HCT116 (cell line): ENCODE measurements around the gene TBX4. TPM values are rescaled to one million over a fixed set of nuclear protein-coding genes. Genes with fewer than 3 reads are reported as not detected.

Experiments used
- ATAC-seq: fragments of 200-7000 bp; cut with Tn5 transposase; 2 replicates; pipeline ENCODE4 v1.9.1; 2020; ENCODE audit warnings: mild to moderate bottlenecking, moderate library complexity
- BruUV-seq: library from RNA; stranded (reverse); fragments of 400-500 nt; replicated peaks from 2 replicates; lab custom pipeline; 2021; lab: Mats Ljungman, UMichigan
- CTCF ChIA-PET: fragments of 300-600 bp; sonication (Branson Sonifier 250); formaldehyde crosslinking; loops from one replicate; lab custom pipeline; 2021; ENCODE audit warnings: antibody characterized with exemption; lab: Charles Lee
- POLR2A ChIA-PET: fragments of 300-600, 350-600 bp; sonication (Branson Sonifier 250); formaldehyde crosslinking; loops from one replicate; lab custom pipeline; 2021; ENCODE audit warnings: antibody characterized with exemption; lab: Charles Lee
- RAD21 ChIA-PET, 2 experiments: fragments of 300-600 bp; sonication (Branson Sonifier 250); formaldehyde crosslinking; loops; one replicate each; lab custom pipeline; 2023; ENCODE audit warnings: low total read pairs in 2 of 2; ENCODE audit not compliant: uncharacterized antibody in 2 of 2, unreplicated experiment in 2 of 2, low non-redundant PET in 1 of 2; lab: Charles Lee
- DNase-seq: peaks from one replicate; pipeline ENCODE4 v3.0.0-alpha.2; 2010; ENCODE audit warnings: low read depth, low spot score
- H2AFZ ChIP-seq: fragments of 200-600 bp; shearing (Covaris generic), sonication (generic); 2 replicates; pipeline ENCODE4 v1.6.1; 2017; ENCODE audit warnings: low read depth, mixed run types, mixed read lengths, antibody characterized with exemption, low read length; ENCODE audit not compliant: poor library complexity, severe bottlenecking
- H3K27ac ChIP-seq: 2 replicates; pipeline ENCODE4 v1.5.1; 2012; ENCODE audit warnings: low read depth, low read length
- H3K27me3 ChIP-seq: fragments of 200-600 bp; sonication (generic); 2 replicates; pipeline ENCODE4 v1.6.1; 2016; ENCODE audit warnings: mixed run types, low read length, mixed read lengths; ENCODE audit not compliant: insufficient read depth
- H3K36me3 ChIP-seq, 2 experiments: fragments of 200-500 bp in 1 of 2; fragments of 200-600 bp in 1 of 2; sonication (Bioruptor generic) in 1 of 2; sonication (generic) in 1 of 2; 2 replicates each; pipeline versions ENCODE4 v1.5.1 to v1.6.1; 2014 to 2016; ENCODE audit warnings: low read length in 2 of 2, inconsistent platforms in 1 of 2, mixed read lengths in 1 of 2, mixed run types in 1 of 2; ENCODE audit not compliant: insufficient read depth in 2 of 2, control insufficient read depth in 1 of 2
- H3K4me1 ChIP-seq, 2 experiments: fragments of 200-600 bp in 1 of 2; sonication (generic) in 1 of 2; 2 replicates each; pipeline versions ENCODE4 v1.5.1 to v1.6.1; 2012 to 2017; ENCODE audit warnings: low read length in 2 of 2, inconsistent platforms in 1 of 2, mild to moderate bottlenecking in 1 of 2, mixed read lengths in 1 of 2, mixed run types in 1 of 2, moderate library complexity in 1 of 2; ENCODE audit not compliant: insufficient read depth in 2 of 2, control insufficient read depth in 1 of 2
- H3K4me2 ChIP-seq: fragments of 200-600 bp; sonication (generic); 2 replicates; pipeline ENCODE4 v1.6.1; 2017; ENCODE audit warnings: mixed run types, low read length, mixed read lengths
- H3K4me3 ChIP-seq, 2 experiments: fragments of 200-600 bp in 1 of 2; sonication (generic) in 1 of 2; replicated peaks in 1 of 2; 2 replicates each; pipeline ENCODE4 v1.5.1; 2011 to 2016; ENCODE audit warnings: low read length in 2 of 2, control low read depth in 1 of 2, low read depth in 1 of 2, mild to moderate bottlenecking in 1 of 2, mixed read lengths in 1 of 2, mixed run types in 1 of 2
- H3K79me2 ChIP-seq: fragments of 200-600 bp; sonication (generic); 2 replicates; pipeline ENCODE4 v1.6.1; 2017; ENCODE audit warnings: mild to moderate bottlenecking, mixed run types, low read length, moderate library complexity, mixed read lengths; ENCODE audit not compliant: insufficient read depth
- H3K9ac ChIP-seq: fragments of 200-600 bp; sonication (generic); 2 replicates; pipeline ENCODE4 v1.6.1; 2016; ENCODE audit warnings: low read length, mixed read lengths
- H3K9me2 ChIP-seq: fragments of 200-600 bp; sonication (generic), shearing (Covaris generic); 2 replicates; pipeline ENCODE4 v1.6.1; 2017; ENCODE audit warnings: mixed run types, mild to moderate bottlenecking, moderate library complexity; ENCODE audit not compliant: insufficient read depth
- H3K9me3 ChIP-seq, 2 experiments: fragments of 200-500 bp in 1 of 2; fragments of 200-600 bp in 1 of 2; sonication (Bioruptor generic) in 1 of 2; sonication (generic) in 1 of 2; 2 replicates each; pipeline ENCODE4 v1.6.1; 2014 to 2017; ENCODE audit warnings: low read length in 2 of 2, mixed read lengths in 2 of 2, inconsistent platforms in 1 of 2, low read depth in 1 of 2, mild to moderate bottlenecking in 1 of 2, mixed run types in 1 of 2, moderate library complexity in 1 of 2; ENCODE audit not compliant: control insufficient read depth in 1 of 2, insufficient read depth in 1 of 2
- H4K20me1 ChIP-seq: fragments of 200-600 bp; sonication (generic), shearing (Covaris generic); 2 replicates; pipeline ENCODE4 v1.6.1; 2017; ENCODE audit warnings: mixed run types, mild to moderate bottlenecking, moderate library complexity; ENCODE audit not compliant: insufficient read depth
- CBX3 ChIP-seq: IDR thresholded peaks from 2 replicates; pipeline ENCODE4 v1.6.1; 2012; ENCODE audit warnings: low read depth
- ELF1 ChIP-seq: IDR thresholded peaks from 2 replicates; pipeline ENCODE4 v1.6.1; 2012; ENCODE audit warnings: low read depth, borderline replicate concordance
- EZH2 ChIP-seq: fragments of 200-600 bp; sonication (generic); IDR thresholded peaks from 2 replicates; pipeline ENCODE4 v1.6.1; 2017; ENCODE audit warnings: antibody characterized with exemption, mixed run types
- JUND ChIP-seq: IDR thresholded peaks from 2 replicates; pipeline ENCODE4 v1.6.1; 2012
- MAX ChIP-seq: IDR thresholded peaks from 2 replicates; pipeline ENCODE4 v1.6.1; 2012
- POLR2AphosphoS5 ChIP-seq: IDR thresholded peaks from 2 replicates; pipeline ENCODE4 v1.6.1; 2011; ENCODE audit warnings: mild to moderate bottlenecking, low read depth, low read length, moderate library complexity
- SIN3A ChIP-seq: IDR thresholded peaks from 2 replicates; pipeline ENCODE4 v1.6.1; 2012; ENCODE audit warnings: low read depth
- SP1 ChIP-seq: IDR thresholded peaks from 2 replicates; pipeline ENCODE4 v1.6.1; 2012; ENCODE audit warnings: low read depth
- YY1 ChIP-seq: IDR thresholded peaks from 2 replicates; pipeline ENCODE4 v1.6.1; 2011; ENCODE audit warnings: low read length, low read depth, moderate library complexity, mild to moderate bottlenecking; ENCODE audit not compliant: insufficient replicate concordance; ENCODE audit errors: extremely low read depth
- ZFX ChIP-seq: fragments of 450-650 bp; IDR thresholded peaks from 2 replicates; pipeline ENCODE4 v1.6.1; 2017
- ZNF274 ChIP-seq: fragments of 200-500 bp; sonication (Bioruptor generic); IDR thresholded peaks from 2 replicates; pipeline ENCODE4 v1.6.1; 2014; ENCODE audit warnings: mild to moderate bottlenecking, low read depth, low read length, inconsistent platforms
- intact Hi-C: fragments of 100-400 bp; cut with micrococcal nuclease; formaldehyde crosslinking; loops from 2 replicates; pipeline ENCODE4 v1.10.0; 2022
- total RNA-seq: library from RNA; stranded (reverse); gene quantifications from one replicate; pipeline ENCODE4 v1.2.1, GENCODE V29; 2021; ENCODE audit not compliant: unreplicated experiment
- TF ChIP-seq, protein P1 (sequence below): IDR thresholded peaks from 2 replicates; pipeline ENCODE4 v1.6.1; 2012; ENCODE audit warnings: low read depth

Gene TBX4
- total RNA-seq, 1 experiment from 2014 or later, result 0.27 TPM

DNA sequence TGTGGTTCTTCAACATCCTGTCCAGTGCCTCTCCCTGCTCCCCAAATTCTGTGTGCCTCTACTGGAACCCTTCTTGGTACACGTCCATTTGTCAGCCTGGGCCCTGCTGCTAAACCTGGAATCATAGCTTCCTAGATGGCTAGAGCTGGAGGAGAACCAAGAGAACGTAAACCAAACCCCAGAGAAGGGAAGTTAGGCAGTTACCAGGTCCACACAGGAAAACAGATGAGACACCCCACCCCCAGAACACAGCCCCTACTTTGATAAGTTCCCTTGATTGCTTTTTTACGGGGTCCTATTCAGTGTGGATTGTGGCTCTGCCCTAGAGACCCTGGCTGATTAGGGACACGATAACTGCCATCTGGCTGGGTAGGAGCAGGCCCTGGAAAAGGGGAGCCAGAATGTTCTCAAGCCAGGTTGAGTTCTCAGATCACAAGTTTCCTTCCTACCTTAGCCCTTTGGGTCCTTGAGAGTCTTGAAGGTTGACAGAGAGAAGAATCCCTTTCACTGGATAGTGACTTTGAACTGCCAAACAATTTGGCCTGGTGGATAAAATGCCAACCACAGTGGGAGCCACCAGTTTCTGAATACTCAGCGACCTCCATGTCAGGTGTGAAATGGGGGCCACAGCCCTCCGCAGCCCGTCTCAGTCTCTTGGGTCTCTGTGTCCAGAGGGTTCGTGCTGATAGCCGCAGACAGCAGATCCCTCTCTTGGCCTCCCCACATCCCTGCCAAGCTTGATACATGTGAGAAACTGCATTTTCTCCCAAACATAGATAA lies 7.9 kb downstream of the TBX4 start:
- Histone ChIP-seq H3K4me2 (no peak overlapping the region), H3K27me3 (no peaks in the 10 kb centered on the region), H3K27ac (no peak overlapping the region), H2AFZ (no peak overlapping the region)
- ChIA-PET CTCF (no interaction called here), POLR2A (no interaction called here), RAD21 (no interaction called here)
- ATAC-seq (no peak), DNase-seq (no peak)
- no TSS peak for BruUV-seq
- TF ChIP-seq SIN3A, result no peak
- no peak for TF ChIP-seq MAX
- no peak for TF ChIP-seq EZH2
- no peak for TF ChIP-seq ZNF274
- TF ChIP-seq YY1, result no peak
- TF ChIP-seq CBX3, result no peak
- TF ChIP-seq SP1, result no peak
- TF ChIP-seq, protein P1, sequence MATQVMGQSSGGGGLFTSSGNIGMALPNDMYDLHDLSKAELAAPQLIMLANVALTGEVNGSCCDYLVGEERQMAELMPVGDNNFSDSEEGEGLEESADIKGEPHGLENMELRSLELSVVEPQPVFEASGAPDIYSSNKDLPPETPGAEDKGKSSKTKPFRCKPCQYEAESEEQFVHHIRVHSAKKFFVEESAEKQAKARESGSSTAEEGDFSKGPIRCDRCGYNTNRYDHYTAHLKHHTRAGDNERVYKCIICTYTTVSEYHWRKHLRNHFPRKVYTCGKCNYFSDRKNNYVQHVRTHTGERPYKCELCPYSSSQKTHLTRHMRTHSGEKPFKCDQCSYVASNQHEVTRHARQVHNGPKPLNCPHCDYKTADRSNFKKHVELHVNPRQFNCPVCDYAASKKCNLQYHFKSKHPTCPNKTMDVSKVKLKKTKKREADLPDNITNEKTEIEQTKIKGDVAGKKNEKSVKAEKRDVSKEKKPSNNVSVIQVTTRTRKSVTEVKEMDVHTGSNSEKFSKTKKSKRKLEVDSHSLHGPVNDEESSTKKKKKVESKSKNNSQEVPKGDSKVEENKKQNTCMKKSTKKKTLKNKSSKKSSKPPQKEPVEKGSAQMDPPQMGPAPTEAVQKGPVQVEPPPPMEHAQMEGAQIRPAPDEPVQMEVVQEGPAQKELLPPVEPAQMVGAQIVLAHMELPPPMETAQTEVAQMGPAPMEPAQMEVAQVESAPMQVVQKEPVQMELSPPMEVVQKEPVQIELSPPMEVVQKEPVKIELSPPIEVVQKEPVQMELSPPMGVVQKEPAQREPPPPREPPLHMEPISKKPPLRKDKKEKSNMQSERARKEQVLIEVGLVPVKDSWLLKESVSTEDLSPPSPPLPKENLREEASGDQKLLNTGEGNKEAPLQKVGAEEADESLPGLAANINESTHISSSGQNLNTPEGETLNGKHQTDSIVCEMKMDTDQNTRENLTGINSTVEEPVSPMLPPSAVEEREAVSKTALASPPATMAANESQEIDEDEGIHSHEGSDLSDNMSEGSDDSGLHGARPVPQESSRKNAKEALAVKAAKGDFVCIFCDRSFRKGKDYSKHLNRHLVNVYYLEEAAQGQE, result no peak
- no peak for TF ChIP-seq ZFX
- TF ChIP-seq ELF1, result no peak
- TF ChIP-seq POLR2AphosphoS5, result no peak
- no peak for TF ChIP-seq JUND
- TF ChIP-seq, all 23 proteins: peak for 0
- Histone ChIP-seq H3K9ac (no peak overlapping the region), H3K4me3 (no peak overlapping the region), H4K20me1 (no peaks in the 10 kb centered on the region), H3K9me3 (no peaks in the 10 kb centered on the region), H3K9me2 (no peaks in the 10 kb centered on the region), H3K4me1 (peaks cover 0 to 6% of the 10 kb centered on the region in 2 experiments; a peak in 1 of 4 replicates), H3K36me3 (no peaks in the 10 kb centered on the region), H3K79me2 (no peaks in the 10 kb centered on the region)
- intact Hi-C loops, result no loop called here
